ENCODE results near the gene NRP2. TPM values are rescaled to one million over a fixed set of nuclear protein-coding genes. Genes with fewer than 3 reads are reported as not detected.

Gene NRP2
- total RNA-seq, 2 donors from 2014 or later: 69.7 to 92.4 TPM

DNA sequence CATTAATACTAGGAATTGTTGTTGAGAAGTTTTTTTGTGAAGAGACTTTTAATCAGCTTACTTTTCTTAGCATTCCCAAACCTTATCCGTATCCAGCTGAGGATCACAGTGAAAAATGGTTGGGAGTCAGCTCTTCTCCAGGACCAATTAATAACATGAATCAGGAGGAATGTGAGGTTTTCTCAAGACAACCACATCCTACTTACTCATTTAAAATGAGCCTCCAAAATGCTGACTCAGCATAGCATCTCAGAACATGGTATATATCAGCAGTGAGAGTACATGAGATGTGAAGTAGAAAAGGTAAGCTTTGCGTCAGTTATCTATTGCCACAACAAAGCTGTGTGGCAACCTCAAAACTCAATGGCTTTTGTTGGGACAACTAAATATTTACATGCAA is 140.3 kb downstream of the NRP2 start:
- no peaks in the 10 kb centered on the region for H3K4me1 Mint-ChIP-seq
- Histone ChIP-seq H3K4me1 (ENCODE audit: control insufficient read depth, insufficient read depth, low read length) (no peaks in the 10 kb centered on the region), H3K36me3 (ENCODE audit: control insufficient read depth, insufficient read depth, low read length) (no peaks in the 10 kb centered on the region), H3K9me3 (ENCODE audit: control insufficient read depth, low read length) (no peaks in the 10 kb centered on the region), H3K9ac (ENCODE audit: extremely low read depth, low read length, poor library complexity, severe bottlenecking) (no peak overlapping the region), H3K27me3 (ENCODE audit: control insufficient read depth, insufficient read depth, low read length, poor library complexity, severe bottlenecking) (no peaks in the 10 kb centered on the region), H3K27ac (ENCODE audit: low read depth, low read length) (no peak overlapping the region), H3K4me3 (ENCODE audit: low read length) (no peak overlapping the region)
- no peak overlapping the region for H3K27ac Mint-ChIP-seq
- TF ChIP-seq, protein P1, sequence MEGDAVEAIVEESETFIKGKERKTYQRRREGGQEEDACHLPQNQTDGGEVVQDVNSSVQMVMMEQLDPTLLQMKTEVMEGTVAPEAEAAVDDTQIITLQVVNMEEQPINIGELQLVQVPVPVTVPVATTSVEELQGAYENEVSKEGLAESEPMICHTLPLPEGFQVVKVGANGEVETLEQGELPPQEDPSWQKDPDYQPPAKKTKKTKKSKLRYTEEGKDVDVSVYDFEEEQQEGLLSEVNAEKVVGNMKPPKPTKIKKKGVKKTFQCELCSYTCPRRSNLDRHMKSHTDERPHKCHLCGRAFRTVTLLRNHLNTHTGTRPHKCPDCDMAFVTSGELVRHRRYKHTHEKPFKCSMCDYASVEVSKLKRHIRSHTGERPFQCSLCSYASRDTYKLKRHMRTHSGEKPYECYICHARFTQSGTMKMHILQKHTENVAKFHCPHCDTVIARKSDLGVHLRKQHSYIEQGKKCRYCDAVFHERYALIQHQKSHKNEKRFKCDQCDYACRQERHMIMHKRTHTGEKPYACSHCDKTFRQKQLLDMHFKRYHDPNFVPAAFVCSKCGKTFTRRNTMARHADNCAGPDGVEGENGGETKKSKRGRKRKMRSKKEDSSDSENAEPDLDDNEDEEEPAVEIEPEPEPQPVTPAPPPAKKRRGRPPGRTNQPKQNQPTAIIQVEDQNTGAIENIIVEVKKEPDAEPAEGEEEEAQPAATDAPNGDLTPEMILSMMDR (conservative IDR thresholded peaks at IDR 0.05): no peak
- peaks cover 6% of the 10 kb centered on the region for H3K9me3 Mint-ChIP-seq
- H3K4me3 Mint-ChIP-seq: no peak overlapping the region
- H3K27me3 Mint-ChIP-seq (ENCODE audit: insufficient read depth): peaks cover 2% of the 10 kb centered on the region
- WGBS, 2 experiments (ENCODE audit: insufficient coverage in 1 of 2, insufficient read length in 1 of 2): 90% methylated on average over 2 of the region's 2 CpGs; no CpG with 5 or more reads in 1 of the 2 experiments
- no peaks in the 10 kb centered on the region for H3K36me3 Mint-ChIP-seq (ENCODE audit: low read depth)
- DNase-seq: no peak

DNA sequence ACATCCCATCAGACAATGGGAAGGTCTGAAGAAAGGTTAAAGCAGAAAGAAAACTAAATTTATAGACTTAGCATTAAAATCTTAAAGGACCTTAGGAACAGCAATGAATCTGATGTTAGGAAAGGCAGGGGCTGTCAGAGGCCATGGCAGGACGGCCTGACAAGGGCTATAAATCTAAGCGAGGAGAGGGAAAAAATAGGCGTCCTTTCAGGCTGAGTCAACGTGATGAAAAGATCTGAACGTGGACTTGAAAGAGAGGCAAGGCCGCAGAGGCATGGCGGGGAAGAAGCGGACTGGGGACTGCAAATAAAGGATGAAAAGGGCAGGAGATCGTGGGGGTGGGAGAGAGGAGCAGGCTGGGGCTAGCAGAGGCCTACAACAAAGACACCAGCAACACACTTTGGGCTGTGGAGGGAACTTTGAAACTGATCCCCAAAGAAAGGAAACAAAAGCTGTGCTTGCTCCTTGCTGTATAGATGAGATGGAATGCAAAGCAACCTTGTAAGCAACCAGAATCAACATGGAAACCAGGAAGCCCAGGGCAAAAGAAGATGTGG is 145.6 kb downstream of the NRP2 start:
- no peak overlapping the region for H3K4me3 ChIP-seq (ENCODE audit: low read length)
- Mint-ChIP-seq H3K9me3 (peaks cover 6% of the 10 kb centered on the region), H3K4me3 (no peak overlapping the region), H3K27me3 (ENCODE audit: insufficient read depth) (no peaks in the 10 kb centered on the region), H3K27ac (no peak overlapping the region), H3K4me1 (no peaks in the 10 kb centered on the region), H3K36me3 (ENCODE audit: low read depth) (no peaks in the 10 kb centered on the region)
- 78 to 83% methylated on average over 6 to 9 of the region's 9 CpGs for WGBS, 2 experiments (ENCODE audit: insufficient coverage in 1 of 2, insufficient read length in 1 of 2)
- peak overlapping the region; percentile 62 for H3K27ac ChIP-seq (ENCODE audit: low read depth, low read length)
- H3K4me1 ChIP-seq (ENCODE audit: control insufficient read depth, insufficient read depth, low read length): no peaks in the 10 kb centered on the region
- DNase-seq: no peak
- no peaks in the 10 kb centered on the region for H3K27me3 ChIP-seq (ENCODE audit: control insufficient read depth, insufficient read depth, low read length, poor library complexity, severe bottlenecking)
- TF ChIP-seq, protein P1 (conservative IDR thresholded peaks at IDR 0.05): no peak
- no peak overlapping the region for H3K9ac ChIP-seq (ENCODE audit: extremely low read depth, low read length, poor library complexity, severe bottlenecking)
- no peaks in the 10 kb centered on the region for H3K9me3 ChIP-seq (ENCODE audit: control insufficient read depth, low read length)
- H3K36me3 ChIP-seq (ENCODE audit: control insufficient read depth, insufficient read depth, low read length): no peaks in the 10 kb centered on the region

DNA sequence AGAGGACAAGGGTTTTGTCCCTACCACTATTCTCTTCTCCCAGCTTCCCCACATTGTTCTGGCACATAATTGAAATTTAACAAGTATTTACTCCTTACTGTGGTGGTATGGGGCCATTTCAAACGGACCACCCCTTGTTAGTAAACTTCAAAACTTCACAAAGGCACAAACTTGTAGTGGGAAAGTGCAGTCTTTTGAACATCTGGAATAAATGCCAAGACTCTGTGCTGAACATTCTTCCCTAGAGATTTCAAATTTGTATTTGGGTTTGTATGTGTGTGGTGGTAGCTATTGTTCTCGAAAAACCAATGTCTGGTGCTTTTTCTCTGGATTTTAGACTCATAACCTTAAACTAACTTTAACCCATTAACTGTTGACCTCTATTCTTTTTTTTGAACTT is 151.6 kb downstream of the NRP2 start:
- Histone ChIP-seq H3K9me3 (ENCODE audit: control insufficient read depth, low read length) (peaks cover 10% of the 10 kb centered on the region), H3K27me3 (ENCODE audit: control insufficient read depth, insufficient read depth, low read length, poor library complexity, severe bottlenecking) (no peaks in the 10 kb centered on the region), H3K9ac (ENCODE audit: extremely low read depth, low read length, poor library complexity, severe bottlenecking) (no peak overlapping the region), H3K36me3 (ENCODE audit: control insufficient read depth, insufficient read depth, low read length) (no peaks in the 10 kb centered on the region), H3K27ac (ENCODE audit: low read depth, low read length) (no peak overlapping the region), H3K4me3 (ENCODE audit: low read length) (no peak overlapping the region), H3K4me1 (ENCODE audit: control insufficient read depth, insufficient read depth, low read length) (no peaks in the 10 kb centered on the region)
- peaks cover 10% of the 10 kb centered on the region for H3K9me3 Mint-ChIP-seq
- H3K27me3 Mint-ChIP-seq (ENCODE audit: insufficient read depth): no peaks in the 10 kb centered on the region
- peaks cover 19% of the 10 kb centered on the region for H3K4me1 Mint-ChIP-seq
- no peak overlapping the region for H3K27ac Mint-ChIP-seq
- no peak for DNase-seq
- TF ChIP-seq, protein P1 (conservative IDR thresholded peaks at IDR 0.05): no peak
- H3K36me3 Mint-ChIP-seq (ENCODE audit: low read depth): no peaks in the 10 kb centered on the region
- WGBS, 2 experiments (ENCODE audit: insufficient coverage in 1 of 2, insufficient read length in 1 of 2): 88% methylated on average over 2 of the region's 2 CpGs; no CpG with 5 or more reads in 1 of the 2 experiments
- no peak overlapping the region for H3K4me3 Mint-ChIP-seq

All from endodermal cell (in vitro differentiated cells).